BLaER1 treated with 17β-estradiol and CSF1 and Interleukin-3, amounts not matched to agents 10 nM and 100 nM (cell line): ENCODE measurements around the gene CDYL.

Experiments used
- H3K27ac ChIP-seq, 11 experiments: shearing (Covaris generic); formaldehyde crosslinking; 2 replicates each; pipeline ENCODE4 v1.8.1; 2022
- H3K27me3 ChIP-seq, 11 experiments: shearing (Covaris generic); formaldehyde crosslinking; 2 replicates each; pipeline ENCODE4 v1.8.1; 2022
- H3K36me3 ChIP-seq, 11 experiments: shearing (Covaris generic); formaldehyde crosslinking; 2 replicates each; pipeline ENCODE4 v1.8.1; 2022
- H3K4me1 ChIP-seq, 10 experiments: shearing (Covaris generic); formaldehyde crosslinking; 2 replicates each; pipeline ENCODE4 v1.8.1; 2022
- H3K4me2 ChIP-seq, 11 experiments: shearing (Covaris generic); formaldehyde crosslinking; 2 replicates each; pipeline ENCODE4 v1.8.1; 2022
- H3K4me3 ChIP-seq, 10 experiments: shearing (Covaris generic); formaldehyde crosslinking; 2 replicates each; pipeline ENCODE4 v1.8.1; 2022
- H3K9ac ChIP-seq, 11 experiments: shearing (Covaris generic); formaldehyde crosslinking; 2 replicates each; pipeline ENCODE4 v1.8.1; 2022
- H3K9me3 ChIP-seq, 11 experiments: shearing (Covaris generic); formaldehyde crosslinking; replicated peaks in 1 of 11; 2 replicates each; pipeline ENCODE4 v1.8.1; 2022
- H4K20me1 ChIP-seq, 11 experiments: shearing (Covaris generic); formaldehyde crosslinking; 2 replicates each; pipeline ENCODE4 v1.8.1; 2022
- Cebpa-rat ChIP-seq, 11 experiments: shearing (Covaris generic); IDR thresholded peaks; 2 replicates each; pipeline ENCODE4 v1.8.1; 2022

The CDYL gene

GRCh38 chr6:4946521-4946920 lies 170.3 kb downstream of the CDYL start:
- H3K9me3 ChIP-seq, result no peaks in the 10 kb centered on the region

GRCh38 chr6:4947716-4948115 lies 171.5 kb downstream of the CDYL start:
- peaks cover 0 to 10% (median 5%) of the 10 kb centered on the region in 10 experiments; a peak in 15 of 20 replicates for H3K4me1 ChIP-seq
- no peaks in the 10 kb centered on the region for H3K27me3 ChIP-seq
- H3K4me2 ChIP-seq, result no peak overlapping the region
- H3K9me3 ChIP-seq, result no peaks in the 10 kb centered on the region
- H3K9ac ChIP-seq, result no peak overlapping the region
- peaks cover 0 to 74% (median 21%) of the 10 kb centered on the region in 11 experiments; a peak in 15 of 22 replicates for H4K20me1 ChIP-seq
- no peak overlapping the region for H3K4me3 ChIP-seq
- H3K36me3 ChIP-seq, result peaks cover 89 to 100% (median 99%) of the 10 kb centered on the region in 11 experiments
- H3K27ac ChIP-seq, result no peak overlapping the region
- no peak for TF ChIP-seq Cebpa-rat (IDR thresholded peaks at IDR 0.05)

More at GRCh38 chr6:4946521-4946920, 170.3 kb downstream of the CDYL start:
- no peak overlapping the region for H3K27ac ChIP-seq
- no peak overlapping the region for H3K9ac ChIP-seq
- H3K4me1 ChIP-seq, result peaks cover 0 to 22% (median 17%) of the 10 kb centered on the region in 10 experiments; a peak in 16 of 20 replicates
- no peaks in the 10 kb centered on the region for H3K27me3 ChIP-seq
- peaks cover 0 to 77% (median 33%) of the 10 kb centered on the region in 11 experiments; a peak in 16 of 22 replicates for H4K20me1 ChIP-seq
- no peak for TF ChIP-seq Cebpa-rat (IDR thresholded peaks at IDR 0.05)
- H3K4me2 ChIP-seq, result no peak overlapping the region
- H3K36me3 ChIP-seq, result peaks cover 80 to 95% (median 88%) of the 10 kb centered on the region in 11 experiments
- no peak overlapping the region for H3K4me3 ChIP-seq

- H3K4me2 ChIP-seq, result no peak overlapping the region
- peaks cover 89 to 100% (median 99%) of the 10 kb centered on the region in 11 experiments for H3K36me3 ChIP-seq
- TF ChIP-seq Cebpa-rat (IDR thresholded peaks at IDR 0.05), result no peak
- H4K20me1 ChIP-seq, result peaks cover 0 to 72% (median 18%) of the 10 kb centered on the region in 11 experiments; a peak in 13 of 22 replicates
- no peaks in the 10 kb centered on the region for H3K27me3 ChIP-seq
- H3K4me3 ChIP-seq, result no peak overlapping the region
- H3K9me3 ChIP-seq, result no peaks in the 10 kb centered on the region
- no peaks in the 10 kb centered on the region for H3K4me1 ChIP-seq
- no peak overlapping the region for H3K27ac ChIP-seq
- no peak overlapping the region for H3K9ac ChIP-seq
Observed at GRCh38 chr6:4948781-4949450, 172.7 kb downstream of the CDYL start.

- H3K9me3 ChIP-seq, result no peaks in the 10 kb centered on the region
- no peak overlapping the region for H3K4me2 ChIP-seq
- no peaks in the 10 kb centered on the region for H3K27me3 ChIP-seq
- no peaks in the 10 kb centered on the region for H3K4me1 ChIP-seq
- no peak overlapping the region for H3K9ac ChIP-seq
- no peak overlapping the region for H3K27ac ChIP-seq
- TF ChIP-seq Cebpa-rat (IDR thresholded peaks at IDR 0.05), result no peak
- peaks cover 89 to 100% (median 98%) of the 10 kb centered on the region in 11 experiments for H3K36me3 ChIP-seq
- H4K20me1 ChIP-seq, result peaks cover 0 to 63% (median 18%) of the 10 kb centered on the region in 11 experiments; a peak in 11 of 22 replicates
- no peak overlapping the region for H3K4me3 ChIP-seq
Observed at GRCh38 chr6:4950076-4950475, 173.9 kb downstream of the CDYL start.

GRCh38 chr6:4950836-4951533 lies 174.8 kb downstream of the CDYL start:
- H3K36me3 ChIP-seq, result peaks cover 89 to 100% (median 98%) of the 10 kb centered on the region in 11 experiments

GRCh38 chr6:4953440-4953839 lies 177.2 kb downstream of the CDYL start:
- Histone ChIP-seq H3K4me1 (no peaks in the 10 kb centered on the region), H3K36me3 (peaks cover 74 to 86% (median 80%) of the 10 kb centered on the region in 11 experiments), H3K9ac (no peak overlapping the region), H3K27ac (no peak overlapping the region), H4K20me1 (peaks cover 0 to 29% (median 2%) of the 10 kb centered on the region in 11 experiments; a peak in 6 of 22 replicates), H3K27me3 (no peaks in the 10 kb centered on the region), H3K4me3 (no peak overlapping the region), H3K4me2 (no peak overlapping the region), H3K9me3 (no peaks in the 10 kb centered on the region)
- no peak for TF ChIP-seq Cebpa-rat (IDR thresholded peaks at IDR 0.05)

More at GRCh38 chr6:4950836-4951533, 174.8 kb downstream of the CDYL start:
- Histone ChIP-seq H3K4me2 (no peak overlapping the region), H3K4me1 (no peaks in the 10 kb centered on the region), H3K4me3 (no peak overlapping the region), H3K27me3 (no peaks in the 10 kb centered on the region), H3K27ac (no peak overlapping the region), H3K9ac (no peak overlapping the region), H3K9me3 (no peaks in the 10 kb centered on the region), H4K20me1 (peaks cover 0 to 54% (median 9%) of the 10 kb centered on the region in 11 experiments; a peak in 10 of 22 replicates)
- no peak for TF ChIP-seq Cebpa-rat (IDR thresholded peaks at IDR 0.05)

GRCh38 chr6:4956625-4957024 lies 180.4 kb downstream of the CDYL start:
- H3K9me3 ChIP-seq, result no peaks in the 10 kb centered on the region
- no peak overlapping the region for H3K9ac ChIP-seq
- H3K4me3 ChIP-seq, result no peak overlapping the region
- peaks cover 42 to 54% (median 50%) of the 10 kb centered on the region in 11 experiments for H3K36me3 ChIP-seq
- H3K4me2 ChIP-seq, result no peak overlapping the region
- peaks cover 0 to 15% (median 0%) of the 10 kb centered on the region in 11 experiments; a peak in 5 of 22 replicates for H4K20me1 ChIP-seq
- H3K4me1 ChIP-seq, result no peaks in the 10 kb centered on the region
- H3K27ac ChIP-seq, result no peak overlapping the region
- no peak for TF ChIP-seq Cebpa-rat (IDR thresholded peaks at IDR 0.05)
- H3K27me3 ChIP-seq, result no peaks in the 10 kb centered on the region

GRCh38 chr6:4957521-4958231 lies 181.5 kb downstream of the CDYL start:
- H3K36me3 ChIP-seq, result peaks cover 32 to 43% (median 40%) of the 10 kb centered on the region in 11 experiments
- no peaks in the 10 kb centered on the region for H3K9me3 ChIP-seq
- H3K4me2 ChIP-seq, result no peak overlapping the region
- no peak for TF ChIP-seq Cebpa-rat (IDR thresholded peaks at IDR 0.05)
- no peaks in the 10 kb centered on the region for H3K4me1 ChIP-seq
- no peak overlapping the region for H3K4me3 ChIP-seq
- H3K9ac ChIP-seq, result no peak overlapping the region
- H3K27ac ChIP-seq, result no peak overlapping the region
- H3K27me3 ChIP-seq, result no peaks in the 10 kb centered on the region
- H4K20me1 ChIP-seq, result peaks cover 0 to 8% (median 0%) of the 10 kb centered on the region in 11 experiments; a peak in 2 of 22 replicates

GRCh38 chr6:4958624-4959023 lies 182.4 kb downstream of the CDYL start:
- no peak overlapping the region for H3K4me2 ChIP-seq
- H3K27ac ChIP-seq, result no peak overlapping the region
- 0 out of 20 replicates have a peak, but pooled peaks cover 0 to 5% (median 0%) of the 10 kb centered on the region in 10 experiments for H3K4me1 ChIP-seq
- H3K27me3 ChIP-seq, result no peaks in the 10 kb centered on the region
- H3K9me3 ChIP-seq, result no peaks in the 10 kb centered on the region
- H3K4me3 ChIP-seq, result no peak overlapping the region
- no peak overlapping the region for H3K9ac ChIP-seq
- no peak for TF ChIP-seq Cebpa-rat (IDR thresholded peaks at IDR 0.05)
- peaks cover 23 to 34% (median 30%) of the 10 kb centered on the region in 11 experiments for H3K36me3 ChIP-seq
- H4K20me1 ChIP-seq, result peaks cover 0 to 6% (median 0%) of the 10 kb centered on the region in 11 experiments; a peak in 2 of 22 replicates
